H1 (cell line): ENCODE results near the gene PRAMEF12. TPM values are rescaled to one million over a fixed set of nuclear protein-coding genes. Genes with fewer than 3 reads are reported as not detected.

ENCODE experiments used
- CTCF ChIA-PET: fragments of 300-600 bp; sonication (Branson Sonifier 250); formaldehyde crosslinking; loops from one replicate; lab custom pipeline; 2021; ENCODE audit not compliant: partially characterized antibody; lab: Charles Lee
- POLR2A ChIA-PET: fragments of 300-600 bp; sonication (Branson Sonifier 250); formaldehyde crosslinking; loops from one replicate; lab custom pipeline; 2021; ENCODE audit warnings: inconsistent platforms; ENCODE audit not compliant: partially characterized antibody; lab: Charles Lee
- DNase-seq, 2 experiments: peaks; one replicate each; pipeline versions ENCODE4 v3.0.0 to v3.0.0-alpha.2; 2010 to 2022; ENCODE audit warnings: low spot score in 2 of 2, low read depth in 1 of 2, mixed read lengths in 1 of 2
- FAIRE-seq: peaks from 2 replicates; lab custom pipeline; 2011; peaks lifted over from hg19 to GRCh38; lab: Jason Lieb, UNC
- H2AFZ ChIP-seq: 2 replicates; pipeline ENCODE4 v1.8.1; 2012; ENCODE audit warnings: low read length, inconsistent platforms
- H2AK5ac ChIP-seq: 2 replicates; pipeline ENCODE4 v1.6.1; 2013; ENCODE audit warnings: low read depth, low read length
- H2BK120ac ChIP-seq: replicated peaks from 2 replicates; pipeline ENCODE3; 2013; ENCODE audit warnings: low read depth, low read length, inconsistent platforms
- H2BK12ac ChIP-seq: 2 replicates; pipeline ENCODE4 v1.6.1; 2013; ENCODE audit warnings: low read depth, low read length
- H2BK15ac ChIP-seq: 2 replicates; pipeline ENCODE4 v1.6.1; 2013; ENCODE audit warnings: low read length
- H2BK20ac ChIP-seq: 2 replicates; pipeline ENCODE4 v1.6.1; 2013; ENCODE audit warnings: low read length
- H2BK5ac ChIP-seq: 2 replicates; pipeline ENCODE4 v1.6.1; 2013; ENCODE audit warnings: low read depth, low read length
- H3K14ac ChIP-seq: 2 replicates; pipeline ENCODE4 v1.6.1; 2013; ENCODE audit warnings: inconsistent platforms; ENCODE audit not compliant: insufficient read length
- H3K18ac ChIP-seq: 2 replicates; pipeline ENCODE4 v1.6.1; 2013; ENCODE audit warnings: low read length; ENCODE audit errors: extremely low read depth
- H3K23ac ChIP-seq: 2 replicates; pipeline ENCODE4 v1.6.1; 2013; ENCODE audit warnings: inconsistent platforms; ENCODE audit not compliant: insufficient read length
- H3K23me2 ChIP-seq: 2 replicates; pipeline ENCODE4 v1.6.1; 2013; ENCODE audit warnings: low read depth, low read length
- H3K27ac ChIP-seq: 2 replicates; pipeline ENCODE4 v1.6.1; 2011; ENCODE audit warnings: low read depth, low read length, inconsistent platforms
- H3K27me3 ChIP-seq, 4 experiments: replicated peaks in 1 of 4; 1 replicate in 1 of 4; 2 replicates in 3 of 4; pipeline versions ENCODE4 v1.6.1 to v1.8.1; 2011 to 2013; ENCODE audit warnings: low read length in 3 of 4, mild to moderate bottlenecking in 3 of 4, inconsistent platforms in 2 of 4, mixed read lengths in 2 of 4, moderate library complexity in 1 of 4; ENCODE audit not compliant: control insufficient read depth in 3 of 4, insufficient read depth in 3 of 4; ENCODE audit errors: extremely low read depth in 1 of 4
- H3K36me3 ChIP-seq, 4 experiments: 2 replicates each; pipeline versions ENCODE4 v1.6.1 to v1.8.1; 2011 to 2013; ENCODE audit warnings: mild to moderate bottlenecking in 4 of 4, low read length in 3 of 4, moderate library complexity in 2 of 4, control low read depth in 1 of 4, inconsistent platforms in 1 of 4; ENCODE audit not compliant: insufficient read depth in 4 of 4, control insufficient read depth in 2 of 4
- H3K4ac ChIP-seq: replicated peaks from 2 replicates; pipeline ENCODE3; 2013; ENCODE audit warnings: low read length, low read depth, mixed read lengths, inconsistent platforms; ENCODE audit not compliant: insufficient read length
- H3K4me1 ChIP-seq, 4 experiments: replicated peaks in 1 of 4; 1 replicate in 1 of 4; 2 replicates in 3 of 4; pipeline versions ENCODE4 v1.6.1 to v1.8.1; 2011 to 2013; ENCODE audit warnings: low read length in 3 of 4, inconsistent platforms in 2 of 4, mixed read lengths in 1 of 4; ENCODE audit not compliant: insufficient read depth in 4 of 4, control insufficient read depth in 3 of 4
- H3K4me2 ChIP-seq, 2 experiments: 2 replicates each; pipeline versions ENCODE4 v1.6.1 to v1.8.1; 2011 to 2013; ENCODE audit warnings: low read depth in 2 of 2, low read length in 2 of 2, control low read depth in 1 of 2, inconsistent platforms in 1 of 2, mild to moderate bottlenecking in 1 of 2; ENCODE audit not compliant: insufficient read depth in 1 of 2
- H3K4me3 ChIP-seq, 4 experiments: fragments of 200-600, 300-600 bp in 1 of 4; sonication (generic), shearing (Covaris generic), sonication (Bioruptor Twin) in 1 of 4; 2 replicates each; pipeline versions ENCODE4 v1.5.1 to v1.8.1; 2011 to 2016; ENCODE audit warnings: low read length in 4 of 4, low read depth in 3 of 4, control low read depth in 2 of 4, inconsistent platforms in 2 of 4, mild to moderate bottlenecking in 2 of 4, mixed read lengths in 1 of 4, moderate library complexity in 1 of 4; ENCODE audit not compliant: insufficient read depth in 2 of 4; ENCODE audit errors: extremely low read depth in 1 of 4
- H3K56ac ChIP-seq: replicated peaks from 2 replicates; pipeline ENCODE3; 2013; ENCODE audit warnings: low read depth, mild to moderate bottlenecking, mixed read lengths, low read length, inconsistent platforms; ENCODE audit not compliant: insufficient read length
- H3K79me1 ChIP-seq: 2 replicates; pipeline ENCODE4 v1.6.1; 2013; ENCODE audit warnings: low read depth, low read length, control low read depth
- H3K79me2 ChIP-seq, 2 experiments: 2 replicates each; pipeline versions ENCODE4 v1.6.1 to v1.8.1; 2012 to 2013; ENCODE audit warnings: low read length in 2 of 2, mild to moderate bottlenecking in 2 of 2, inconsistent platforms in 1 of 2; ENCODE audit not compliant: insufficient read depth in 2 of 2, control insufficient read depth in 1 of 2
- H3K9ac ChIP-seq, 4 experiments: replicated peaks in 1 of 4; 1 replicate in 1 of 4; 2 replicates in 3 of 4; pipeline versions ENCODE4 v1.6.1 to v1.8.1; 2011 to 2013; ENCODE audit warnings: low read depth in 3 of 4, low read length in 3 of 4, control low read depth in 2 of 4, mild to moderate bottlenecking in 2 of 4, moderate library complexity in 2 of 4, inconsistent platforms in 1 of 4; ENCODE audit errors: extremely low read depth in 1 of 4
- H3K9me3 ChIP-seq, 2 experiments: 2 replicates each; pipeline versions ENCODE4 v1.6.1 to v1.8.1; 2012 to 2013; ENCODE audit warnings: mild to moderate bottlenecking in 2 of 2, moderate library complexity in 2 of 2, control low read depth in 1 of 2, inconsistent platforms in 1 of 2, low read depth in 1 of 2, low read length in 1 of 2, mixed read lengths in 1 of 2; ENCODE audit not compliant: insufficient read depth in 2 of 2
- H4K20me1 ChIP-seq, 2 experiments: replicated peaks in 1 of 2; 2 replicates each; pipeline versions ENCODE3 to v1.8.1; 2011 to 2013; ENCODE audit warnings: inconsistent platforms in 2 of 2, low read length in 2 of 2, mild to moderate bottlenecking in 1 of 2; ENCODE audit not compliant: insufficient read depth in 2 of 2, control insufficient read depth in 1 of 2
- H4K5ac ChIP-seq: 2 replicates; pipeline ENCODE4 v1.6.1; 2013; ENCODE audit warnings: low read length, low read depth, mixed read lengths, inconsistent platforms; ENCODE audit not compliant: insufficient read length
- H4K8ac ChIP-seq: 2 replicates; pipeline ENCODE4 v1.8.0; 2013; ENCODE audit warnings: mild to moderate bottlenecking, moderate library complexity, low read length, inconsistent platforms; ENCODE audit not compliant: insufficient read depth; ENCODE audit errors: extremely low read depth
- H4K91ac ChIP-seq: replicated peaks from 2 replicates; pipeline ENCODE3; 2013; ENCODE audit warnings: low read length, mixed read lengths, inconsistent platforms; ENCODE audit not compliant: insufficient read length
- HDAC6 ChIP-seq: IDR thresholded peaks from one replicate; pipeline ENCODE4 v1.7.1; 2012; ENCODE audit warnings: low read depth, mild to moderate bottlenecking, inconsistent platforms, low read length, moderate library complexity
- KDM4A ChIP-seq: IDR thresholded peaks from one replicate; pipeline ENCODE4 v1.7.1; 2012; ENCODE audit warnings: low read depth, mild to moderate bottlenecking, moderate library complexity, low read length, inconsistent platforms; ENCODE audit not compliant: severe bottlenecking
- NRF1 ChIP-seq: IDR thresholded peaks from 2 replicates; pipeline ENCODE4 v1.6.1; 2011; ENCODE audit warnings: mild to moderate bottlenecking, low read depth, low read length, improper control_type of control experiment
- RFX5 ChIP-seq: IDR thresholded peaks from 2 replicates; pipeline ENCODE4 v1.6.1; 2011; ENCODE audit warnings: low read depth, low read length, improper control_type of control experiment, borderline replicate concordance
- SRF ChIP-seq: IDR thresholded peaks from 2 replicates; pipeline ENCODE4 v1.6.1; 2011; ENCODE audit warnings: mild to moderate bottlenecking, low read depth, low read length, moderate library complexity
- TEAD4 ChIP-seq: IDR thresholded peaks from 2 replicates; pipeline ENCODE4 v1.6.1; 2012; ENCODE audit warnings: low read depth, low read length, inconsistent platforms, mixed read lengths
- WGBS, 2 experiments: shearing (Covaris generic) in 1 of 2; methylation state at CpG; one replicate each; pipeline versions ENCODE4 v1.1.6 to v1.1.7; 2013 to 2015; ENCODE audit warnings: low lambda C conversion rate in 2 of 2, mixed read lengths in 2 of 2, inconsistent platforms in 1 of 2, low coverage in 1 of 2, missing lambda C conversion rate in 1 of 2; ENCODE audit not compliant: insufficient replicate concordance in 2 of 2, insufficient coverage in 1 of 2, insufficient read length in 1 of 2; ENCODE audit errors: extremely low coverage in 1 of 2, missing lambda C conversion rate in 1 of 2; 5-methylcytosine and 5-hydroxymethylcytosine counted together
- polyA plus RNA-seq, 7 experiments: library from polyadenylated mRNA; depleted of rRNA in 3 of 7; stranded (reverse) in 5 of 7; unstranded in 2 of 7; fragments of >200 nt in 5 of 7; fragments of 200-250 nt in 2 of 7; gene quantifications; 1 replicate in 5 of 7; 2 replicates in 1 of 7; 4 replicates in 1 of 7; pipeline versions ENCODE4 v1.2.1 to v1.2.3, GENCODE V29; 2011 to 2013; ENCODE audit warnings: missing spikeins in 2 of 7, mixed read lengths in 2 of 7
- total RNA-seq: library from RNA; stranded (reverse); fragmentation: NEBNext Ultra II Directional; extraction: Animal tissue kit (Norgen Biotek cat#: 25700); gene quantifications from 2 replicates; pipeline ENCODE4 v1.2.1, GENCODE V29; 2021
- TF ChIP-seq, protein P1 (sequence below): IDR thresholded peaks from 2 replicates; pipeline ENCODE4 v1.6.1; 2011; ENCODE audit warnings: low read depth, mild to moderate bottlenecking, low read length; ENCODE audit not compliant: insufficient read depth

The PRAMEF12 gene
- total and polyA plus RNA-seq, 2 of the 8 experiments (the other 6 are each of a cell fraction or from before 2014, with no cell fraction given): not detected

GRCh38 chr1:12811409-12811784, 37.9 kb downstream of the PRAMEF12 start:
- Histone ChIP-seq H3K79me2 (no peaks in the 10 kb centered on the region), H2BK15ac (no peak overlapping the region), H4K20me1 (no peaks in the 10 kb centered on the region), H3K27me3 (no peaks in the 10 kb centered on the region), H3K4me2 (no peak overlapping the region), H3K4ac (no peak overlapping the region), H3K36me3 (no peaks in the 10 kb centered on the region), H3K4me3 (no peak overlapping the region), H3K9me3 (peaks cover 26 to 57% of the 10 kb centered on the region in 2 experiments), H3K4me1 (no peaks in the 10 kb centered on the region), H3K23me2 (no peaks in the 10 kb centered on the region), H3K18ac (no peak overlapping the region), H2BK5ac (no peak overlapping the region), H3K23ac (no peak overlapping the region), H4K91ac (no peak overlapping the region), H3K79me1 (no peaks in the 10 kb centered on the region), H2AFZ (no peak overlapping the region), H4K8ac (no peak overlapping the region), H4K5ac (no peak overlapping the region), H3K56ac (no peak overlapping the region), H3K9ac (no peak overlapping the region), H2BK20ac (no peak overlapping the region), H2BK12ac (no peak overlapping the region), H2AK5ac (no peak overlapping the region), H2BK120ac (no peak overlapping the region), H3K14ac (no peak overlapping the region), H3K27ac (no peak overlapping the region)
- POLR2A ChIA-PET: no interaction called here
- DNase-seq: no peak
- FAIRE-seq: no peak
- CTCF ChIA-PET: no interaction called here
- TF ChIP-seq SRF: no peak
- no peak for TF ChIP-seq NRF1
- TF ChIP-seq KDM4A: no peak
- TF ChIP-seq HDAC6: no peak
- no peak for TF ChIP-seq TEAD4
- TF ChIP-seq RFX5: no peak
- TF ChIP-seq, protein P1, sequence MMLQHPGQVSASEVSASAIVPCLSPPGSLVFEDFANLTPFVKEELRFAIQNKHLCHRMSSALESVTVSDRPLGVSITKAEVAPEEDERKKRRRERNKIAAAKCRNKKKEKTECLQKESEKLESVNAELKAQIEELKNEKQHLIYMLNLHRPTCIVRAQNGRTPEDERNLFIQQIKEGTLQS: no peak
- WGBS, 2 experiments: 59% methylated on average over 2 of the region's 2 CpGs; no CpG with 5 or more reads in 1 of the 2 experiments
